ENCODE results near the gene CYBC1.
A peak's percentile ranks its signal among the peaks of the same experiment; 100 is the strongest.

The CYBC1 gene

GRCh38 chr17:82450357-82451106 is at the start of gene CYBC1:
Gene CYBC1 (minus strand): TSS chr17:82450752. CDS start chr17:82449254, 1,498 bp downstream.
- Histone ChIP-seq H3K9ac (ENCODE audit: low read depth, low read length) (peak within 1 kb of the TSS; percentile 85), H3K36me3 (ENCODE audit: insufficient read depth, low read length) (no peaks in the 10 kb centered on the region), H3K4me1 (ENCODE audit: insufficient read depth, low read length) (peaks cover 5% of the 10 kb centered on the region; the same call in 1 of the 2 replicates), H3K9me3 (ENCODE audit: control insufficient read depth, insufficient read depth, low read length) (no peaks in the 10 kb centered on the region)

DNA sequence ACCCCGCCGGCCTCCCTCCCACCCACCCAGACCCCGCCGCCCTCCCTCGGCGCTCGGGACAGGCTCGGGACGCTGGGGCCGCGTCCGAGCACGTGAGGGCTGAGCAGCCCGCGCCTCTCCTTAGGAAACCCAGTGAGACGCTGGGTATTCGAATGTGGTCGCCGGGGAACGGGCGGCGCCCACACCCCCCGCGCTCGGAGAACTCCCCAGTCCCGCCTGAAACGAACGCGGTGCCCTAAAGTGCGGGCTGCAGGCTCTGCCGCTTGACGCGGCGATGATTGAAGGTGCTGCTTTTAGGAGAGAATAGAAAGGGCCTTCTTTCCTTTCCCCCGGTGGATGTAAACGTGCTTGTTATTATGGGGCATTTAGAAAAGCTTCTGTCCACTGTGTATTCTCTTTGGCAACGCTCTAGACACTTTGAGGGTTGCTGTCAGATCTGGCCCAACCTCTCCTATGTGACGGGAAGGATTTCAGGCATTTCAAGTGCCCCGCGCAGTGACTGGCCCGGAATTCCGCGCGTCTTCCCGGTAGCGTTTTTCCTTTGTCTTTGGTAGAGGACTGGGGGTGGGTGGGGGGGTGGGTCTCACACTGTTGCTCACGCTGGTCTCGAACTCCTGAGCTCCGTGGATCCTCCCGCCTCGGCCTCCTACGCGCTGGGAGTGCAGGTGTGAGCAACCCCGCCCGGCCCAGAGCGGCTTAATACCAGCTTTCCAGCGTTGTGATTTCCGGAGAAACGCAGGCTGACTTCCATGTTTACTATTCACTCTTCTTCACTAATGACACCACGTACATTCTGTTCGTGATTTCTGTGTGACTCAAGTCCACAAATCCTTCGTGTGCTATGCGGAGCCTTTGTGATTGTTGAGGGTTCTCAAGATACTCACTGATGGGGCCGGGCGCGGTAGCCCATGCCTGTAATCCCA is 47.2 kb upstream of the CYBC1 start:
- H3K9me3 ChIP-seq (ENCODE audit: control insufficient read depth, insufficient read depth, low read length) = no peaks in the 10 kb centered on the region
- H3K4me1 ChIP-seq (ENCODE audit: insufficient read depth, low read length) = peaks cover 7% of the 10 kb centered on the region; the same call in 1 of the 2 replicates
- H3K36me3 ChIP-seq (ENCODE audit: insufficient read depth, low read length) = no peaks in the 10 kb centered on the region
- H3K9ac ChIP-seq (ENCODE audit: low read depth, low read length) = peak overlapping the region; percentile 84

- H3K36me3 ChIP-seq (ENCODE audit: insufficient read depth, low read length) = no peaks in the 10 kb centered on the region
- H3K9ac ChIP-seq (ENCODE audit: low read depth, low read length) = peak overlapping the region; percentile 52
- H3K4me1 ChIP-seq (ENCODE audit: insufficient read depth, low read length) = peaks cover 7% of the 10 kb centered on the region; the same call in 1 of the 2 replicates
- no peaks in the 10 kb centered on the region for H3K9me3 ChIP-seq (ENCODE audit: control insufficient read depth, insufficient read depth, low read length)
Observed at GRCh38 chr17:82496529-82497434, 46.2 kb upstream of the CYBC1 start.

DNA sequence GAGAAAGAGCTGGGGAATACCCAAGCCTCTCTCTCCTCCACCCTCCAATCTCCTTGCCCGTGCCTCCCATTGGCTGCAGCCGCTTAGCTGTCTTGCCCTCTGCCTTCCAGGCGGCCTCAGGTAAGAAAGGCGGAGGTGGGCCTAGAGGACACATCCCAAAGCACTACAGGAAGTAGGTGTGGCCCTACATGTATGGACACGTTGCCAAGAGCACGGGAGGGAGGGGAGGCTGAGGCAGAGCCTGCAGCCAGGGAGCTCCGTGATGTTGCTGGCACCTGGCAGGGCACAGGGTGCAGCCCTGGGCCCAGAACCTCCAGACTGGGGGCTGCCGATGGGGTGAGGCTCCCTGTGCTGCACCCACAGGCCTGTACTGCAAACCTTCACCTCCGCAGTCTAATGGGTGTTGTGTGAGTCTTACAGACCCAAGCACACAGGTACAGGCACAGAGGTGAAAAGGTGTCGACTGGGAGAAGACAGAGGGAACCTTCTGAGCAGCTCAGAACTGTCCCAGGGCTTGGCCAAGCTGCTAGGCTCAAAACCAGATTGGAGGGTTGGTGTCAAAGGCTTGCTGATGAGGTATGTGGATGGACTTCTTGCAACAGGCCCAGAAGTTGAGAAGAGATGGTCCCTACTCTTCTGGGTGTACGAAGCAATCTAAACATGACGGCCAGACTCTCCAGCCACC is 45.4 kb upstream of the CYBC1 start:
- H3K36me3 ChIP-seq (ENCODE audit: insufficient read depth, low read length) = no peaks in the 10 kb centered on the region
- H3K4me1 ChIP-seq (ENCODE audit: insufficient read depth, low read length) = peaks cover 7% of the 10 kb centered on the region; the same call in 1 of the 2 replicates
- peak overlapping the region; percentile 52 for H3K9ac ChIP-seq (ENCODE audit: low read depth, low read length)
- H3K9me3 ChIP-seq (ENCODE audit: control insufficient read depth, insufficient read depth, low read length) = no peaks in the 10 kb centered on the region

DNA sequence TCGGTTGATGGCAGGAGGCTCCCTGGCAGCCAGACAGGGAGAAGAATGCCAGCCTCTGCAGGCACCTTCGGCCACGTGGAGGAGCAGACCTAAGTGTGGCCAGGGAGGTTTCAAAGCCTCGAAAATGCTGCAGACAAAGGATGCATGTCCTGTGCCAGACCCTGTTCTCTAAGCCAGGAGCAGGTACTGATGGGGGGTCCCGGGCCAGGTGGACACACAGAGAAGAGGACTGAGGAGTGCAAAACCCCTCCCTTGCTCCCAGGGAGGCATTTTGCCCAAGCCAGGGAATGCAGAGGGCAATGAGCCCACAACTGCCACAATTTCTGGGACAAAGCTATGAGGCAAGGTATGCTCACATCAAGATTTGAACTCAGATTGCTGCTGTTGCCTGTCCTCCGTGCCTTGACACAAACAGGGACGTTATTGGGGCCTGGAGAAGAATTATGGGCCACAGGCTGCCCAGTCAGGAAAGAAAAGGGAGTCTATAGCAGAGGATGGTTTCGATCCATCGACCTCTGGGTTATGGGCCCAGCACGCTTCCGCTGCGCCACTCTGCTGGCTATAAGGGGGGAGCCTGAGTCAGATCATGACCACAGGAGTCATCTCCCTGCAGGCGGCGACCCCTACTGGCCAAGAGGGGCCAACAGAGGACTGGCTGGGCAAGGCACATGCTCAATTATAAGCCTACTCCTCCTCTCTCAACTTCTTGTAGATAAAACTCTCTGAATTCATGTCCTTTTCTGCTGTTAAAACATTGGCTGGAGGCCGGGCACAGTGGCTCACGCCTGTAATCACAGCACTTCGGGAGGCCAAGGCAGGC is 43.9 kb upstream of the CYBC1 start:
- Histone ChIP-seq H3K9me3 (ENCODE audit: control insufficient read depth, insufficient read depth, low read length) (no peaks in the 10 kb centered on the region), H3K4me1 (ENCODE audit: insufficient read depth, low read length) (peaks cover 7% of the 10 kb centered on the region; the same call in 1 of the 2 replicates), H3K9ac (ENCODE audit: low read depth, low read length) (peak overlapping the region; percentile 38), H3K36me3 (ENCODE audit: insufficient read depth, low read length) (no peaks in the 10 kb centered on the region)

DNA sequence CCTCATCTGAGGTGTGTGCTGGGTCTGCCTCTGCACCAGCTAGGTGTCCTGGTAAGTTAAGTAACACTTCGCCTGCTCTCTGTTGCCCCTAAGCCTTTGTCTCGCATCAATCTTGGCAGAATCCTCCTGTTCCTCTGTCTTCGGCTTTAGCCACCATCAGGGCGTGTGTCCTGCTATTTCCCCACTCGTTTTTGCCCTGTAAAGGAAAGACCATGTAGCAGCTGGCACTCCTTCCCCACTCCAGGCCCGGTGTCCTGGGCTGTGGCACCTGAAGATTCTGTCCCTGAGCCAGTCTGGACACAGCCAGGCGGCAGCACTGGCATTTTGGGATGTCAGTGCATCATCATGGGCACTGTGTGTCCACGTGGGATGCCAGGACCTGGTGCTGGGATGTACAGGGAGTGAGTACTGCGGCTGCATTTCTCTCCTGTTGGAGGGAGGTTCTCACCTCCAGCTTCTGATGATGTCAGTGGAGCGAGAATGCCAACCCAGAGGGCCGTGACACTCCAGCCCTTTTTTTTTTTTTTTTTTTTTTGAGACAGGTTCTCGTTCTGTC is 42.8 kb upstream of the CYBC1 start:
- H3K36me3 ChIP-seq (ENCODE audit: insufficient read depth, low read length) = no peaks in the 10 kb centered on the region
- peaks cover 7% of the 10 kb centered on the region; the same call in 1 of the 2 replicates for H3K4me1 ChIP-seq (ENCODE audit: insufficient read depth, low read length)
- no peak overlapping the region for H3K9ac ChIP-seq (ENCODE audit: low read depth, low read length)
- no peaks in the 10 kb centered on the region for H3K9me3 ChIP-seq (ENCODE audit: control insufficient read depth, insufficient read depth, low read length)

- Histone ChIP-seq H3K9ac (ENCODE audit: low read depth, low read length) (no peak overlapping the region), H3K9me3 (ENCODE audit: control insufficient read depth, insufficient read depth, low read length) (no peaks in the 10 kb centered on the region), H3K36me3 (ENCODE audit: insufficient read depth, low read length) (no peaks in the 10 kb centered on the region), H3K4me1 (ENCODE audit: insufficient read depth, low read length) (peaks cover 7% of the 10 kb centered on the region; the same call in 1 of the 2 replicates)
Observed at GRCh38 chr17:82492643-82493225, 42.2 kb upstream of the CYBC1 start.

GRCh38 chr17:82491533-82491932 is 41.0 kb upstream of the CYBC1 start:
- H3K4me1 ChIP-seq (ENCODE audit: insufficient read depth, low read length) = peaks cover 7% of the 10 kb centered on the region; the same call in 1 of the 2 replicates
- H3K9me3 ChIP-seq (ENCODE audit: control insufficient read depth, insufficient read depth, low read length) = no peaks in the 10 kb centered on the region
- no peaks in the 10 kb centered on the region for H3K36me3 ChIP-seq (ENCODE audit: insufficient read depth, low read length)
- no peak overlapping the region for H3K9ac ChIP-seq (ENCODE audit: low read depth, low read length)

DNA sequence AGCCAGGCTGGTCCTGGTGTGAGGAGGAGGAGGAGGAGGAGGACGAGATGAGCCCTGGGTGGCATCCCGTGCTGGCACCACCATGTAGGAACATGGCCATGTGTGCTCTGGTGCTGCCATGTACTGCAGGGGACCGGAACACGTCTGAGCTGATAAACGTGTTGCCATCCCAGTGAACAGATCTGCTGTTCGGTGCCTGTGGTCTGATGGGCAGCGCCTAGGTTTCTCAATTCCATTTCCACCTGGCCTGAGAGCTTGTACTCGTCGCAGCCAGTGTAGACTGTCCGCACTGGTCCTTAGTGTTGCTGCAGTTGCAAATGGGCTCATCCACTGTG is 40.6 kb upstream of the CYBC1 start:
- Histone ChIP-seq H3K36me3 (ENCODE audit: insufficient read depth, low read length) (no peaks in the 10 kb centered on the region), H3K4me1 (ENCODE audit: insufficient read depth, low read length) (peaks cover 4% of the 10 kb centered on the region; the same call in 1 of the 2 replicates), H3K9ac (ENCODE audit: low read depth, low read length) (no peak overlapping the region)

GRCh38 chr17:82490512-82491195 is 40.1 kb upstream of the CYBC1 start:
- no peaks in the 10 kb centered on the region for H3K36me3 ChIP-seq (ENCODE audit: insufficient read depth, low read length)
- H3K9me3 ChIP-seq (ENCODE audit: control insufficient read depth, insufficient read depth, low read length) = no peaks in the 10 kb centered on the region
- H3K9ac ChIP-seq (ENCODE audit: low read depth, low read length) = no peak overlapping the region
- H3K4me1 ChIP-seq (ENCODE audit: insufficient read depth, low read length) = no peaks in the 10 kb centered on the region; the same call in 1 of the 2 replicates

More for the DNA sequence above, 40.6 kb upstream of the CYBC1 start:
- no peaks in the 10 kb centered on the region for H3K9me3 ChIP-seq (ENCODE audit: control insufficient read depth, insufficient read depth, low read length)

- H3K9ac ChIP-seq (ENCODE audit: low read depth, low read length) = no peak overlapping the region
- no peaks in the 10 kb centered on the region for H3K36me3 ChIP-seq (ENCODE audit: insufficient read depth, low read length)
- H3K9me3 ChIP-seq (ENCODE audit: control insufficient read depth, insufficient read depth, low read length) = no peaks in the 10 kb centered on the region
- no peaks in the 10 kb centered on the region; the same call in 1 of the 2 replicates for H3K4me1 ChIP-seq (ENCODE audit: insufficient read depth, low read length)
Observed at GRCh38 chr17:82489851-82490511, 39.4 kb upstream of the CYBC1 start.
